GM15510 (cell line): ENCODE data around the gene IRAG1.

Experiments used
- POLR2A ChIP-seq: IDR thresholded peaks from 3 replicates; pipeline ENCODE4 v1.6.1; 2011; ENCODE audit warnings: borderline replicate concordance; ENCODE audit not compliant: insufficient read length; ENCODE audit errors: extremely low read depth

The IRAG1 gene

GRCh38 chr11:10716543-10717259, 23.1 kb upstream of the IRAG1 start:
- TF ChIP-seq POLR2A: no peak

GRCh38 chr11:10716122-10716521, 22.6 kb upstream of the IRAG1 start:
- TF ChIP-seq POLR2A: no peak

- no peak for TF ChIP-seq POLR2A
Measured at GRCh38 chr11:10715571-10715970, 22.0 kb upstream of the IRAG1 start.

GRCh38 chr11:10709299-10710086, 15.9 kb upstream of the IRAG1 start:
- TF ChIP-seq POLR2A: no peak

GRCh38 chr11:10708131-10708530, 14.6 kb upstream of the IRAG1 start:
- TF ChIP-seq POLR2A: no peak

- TF ChIP-seq POLR2A: no peak
Measured at GRCh38 chr11:10701982-10702381, 8.4 kb upstream of the IRAG1 start.

GRCh38 chr11:10699072-10699471, 5.5 kb upstream of the IRAG1 start:
- TF ChIP-seq POLR2A: no peak

GRCh38 chr11:10697323-10697620, 3.7 kb upstream of the IRAG1 start:
- TF ChIP-seq POLR2A: no peak

GRCh38 chr11:10696468-10697322, 3.1 kb upstream of the IRAG1 start:
- no peak for TF ChIP-seq POLR2A

GRCh38 chr11:10695833-10696232, 2.3 kb upstream of the IRAG1 start:
- no peak for TF ChIP-seq POLR2A

- TF ChIP-seq POLR2A: no peak
Measured at GRCh38 chr11:10694486-10695239, 1.1 kb upstream of the IRAG1 start.

GRCh38 chr11:10692531-10693115, 932 bp downstream of the IRAG1 start:
- no peak for TF ChIP-seq POLR2A

- TF ChIP-seq POLR2A: no peak
Measured at GRCh38 chr11:10688401-10688800, 5.2 kb downstream of the IRAG1 start.

GRCh38 chr11:10686311-10686710, 7.2 kb downstream of the IRAG1 start:
- no peak for TF ChIP-seq POLR2A
